ENCODE results near the gene STX16.

Gene STX16

DNA sequence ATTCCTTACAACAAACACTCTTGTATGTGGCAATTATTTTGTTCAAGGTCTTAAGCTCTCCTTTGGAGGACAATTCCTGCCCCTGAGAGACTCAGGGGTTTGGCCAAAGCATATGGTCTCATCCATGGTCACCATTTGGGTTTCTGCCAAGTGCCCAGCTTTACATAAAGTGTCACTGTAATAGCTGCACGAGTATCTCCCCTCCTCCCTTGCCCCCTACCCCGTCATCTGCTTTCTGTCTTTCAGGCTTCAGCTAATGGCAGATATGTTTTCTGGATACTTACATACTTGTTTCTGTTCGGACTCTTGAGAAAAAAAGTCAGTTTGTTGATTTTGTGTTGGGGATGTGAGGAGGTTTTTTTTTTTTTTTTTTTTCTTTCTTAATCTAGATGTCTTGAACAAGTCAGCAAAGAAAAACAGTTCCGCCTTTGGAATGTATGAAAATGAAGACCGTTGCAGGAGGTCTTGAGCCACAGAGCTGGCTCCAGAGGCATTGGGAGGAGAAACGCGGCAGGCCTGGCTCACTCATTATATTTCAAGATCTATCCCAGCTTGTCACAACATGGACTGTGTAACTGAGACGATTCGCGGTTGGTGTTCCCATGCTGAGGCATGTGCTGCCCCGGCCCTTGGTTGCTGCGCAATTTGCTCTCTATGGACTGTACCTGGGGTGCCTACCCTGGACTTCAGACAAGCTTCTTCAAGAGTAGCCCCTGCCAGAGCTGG is 32.6 kb upstream of the STX16 start:
- no peak for DNase-seq (ENCODE audit: low read depth in 2 of 2)

- no peak for DNase-seq (ENCODE audit: low read depth in 2 of 2)
Measured at GRCh38 chr20:58619077-58619863, 31.8 kb upstream of the STX16 start.

DNA sequence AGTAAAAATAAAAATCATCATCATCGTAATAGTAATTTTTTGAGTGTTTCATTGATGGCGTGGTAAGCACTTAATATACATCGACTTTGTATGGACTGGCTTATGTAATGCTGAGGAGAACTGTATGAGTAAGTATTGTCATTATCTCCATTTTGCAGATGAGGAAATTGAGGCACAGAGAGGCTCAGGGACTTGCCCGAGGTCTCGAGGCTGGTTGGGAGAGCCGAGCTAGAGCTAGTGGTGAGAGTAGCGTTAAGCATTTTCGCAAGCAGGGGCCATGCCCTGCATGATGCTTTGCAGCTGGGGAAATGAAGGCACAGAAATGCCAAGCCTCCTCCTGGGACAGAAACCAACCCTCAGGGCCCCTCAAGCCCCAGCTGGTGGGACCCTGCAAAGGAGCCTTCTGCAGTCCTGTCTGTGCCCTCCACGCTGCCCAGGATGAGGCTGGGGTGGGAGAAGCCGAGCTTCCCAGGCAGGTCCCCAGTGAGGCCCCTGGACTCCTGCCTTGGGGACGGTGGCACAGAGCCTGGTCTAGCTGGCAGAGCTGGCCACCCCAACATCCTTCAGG is 31.1 kb upstream of the STX16 start:
- DNase-seq (ENCODE audit: low read depth in 2 of 2): no peak

- DNase-seq (ENCODE audit: low read depth in 2 of 2): no peak
Measured at GRCh38 chr20:58621906-58622548, 29.1 kb upstream of the STX16 start.

DNA sequence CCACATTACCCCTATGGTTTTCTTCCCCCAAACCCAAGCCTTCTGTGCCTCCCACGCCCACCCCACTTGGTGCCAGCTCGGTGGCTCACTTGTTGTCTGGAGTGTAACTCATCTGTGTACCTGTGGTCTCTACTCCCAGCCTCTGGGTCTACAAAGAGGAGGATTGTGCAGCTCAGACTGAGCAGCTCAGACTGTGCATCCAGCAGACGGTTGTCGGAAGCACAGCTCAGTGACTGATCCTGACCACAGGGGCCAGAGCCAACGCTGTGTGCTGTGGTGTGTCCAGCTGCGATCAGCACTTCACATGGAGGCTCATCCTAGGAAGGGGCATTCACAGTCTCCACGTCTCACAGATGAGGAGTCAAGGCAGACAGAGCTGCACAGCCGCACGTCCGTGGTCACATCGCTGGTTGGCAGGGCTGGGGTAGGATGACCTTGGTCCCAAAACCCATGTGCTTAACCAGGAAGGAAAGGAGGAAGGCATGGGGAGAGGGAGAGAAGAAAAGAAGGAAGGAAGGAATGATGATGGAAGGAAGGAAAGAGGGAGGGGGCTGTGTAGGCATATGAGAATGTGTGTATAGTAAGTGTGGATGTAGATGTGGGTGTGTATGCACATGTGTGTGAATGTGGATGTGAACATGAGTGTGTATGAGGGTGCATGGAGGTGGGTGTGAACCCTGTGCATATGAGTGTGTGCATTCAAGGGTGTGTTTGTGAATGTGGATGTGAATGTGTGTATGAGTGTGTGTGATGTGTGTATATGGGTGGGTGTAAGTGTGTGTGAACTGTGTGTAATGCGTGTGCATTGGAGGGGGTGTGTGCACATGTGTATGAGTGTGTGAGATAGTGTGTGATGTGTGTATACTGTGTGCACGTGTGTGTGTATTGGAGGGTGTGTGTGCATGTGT is 28.2 kb upstream of the STX16 start:
- DNase-seq (ENCODE audit: low read depth in 2 of 2): no peak

DNA sequence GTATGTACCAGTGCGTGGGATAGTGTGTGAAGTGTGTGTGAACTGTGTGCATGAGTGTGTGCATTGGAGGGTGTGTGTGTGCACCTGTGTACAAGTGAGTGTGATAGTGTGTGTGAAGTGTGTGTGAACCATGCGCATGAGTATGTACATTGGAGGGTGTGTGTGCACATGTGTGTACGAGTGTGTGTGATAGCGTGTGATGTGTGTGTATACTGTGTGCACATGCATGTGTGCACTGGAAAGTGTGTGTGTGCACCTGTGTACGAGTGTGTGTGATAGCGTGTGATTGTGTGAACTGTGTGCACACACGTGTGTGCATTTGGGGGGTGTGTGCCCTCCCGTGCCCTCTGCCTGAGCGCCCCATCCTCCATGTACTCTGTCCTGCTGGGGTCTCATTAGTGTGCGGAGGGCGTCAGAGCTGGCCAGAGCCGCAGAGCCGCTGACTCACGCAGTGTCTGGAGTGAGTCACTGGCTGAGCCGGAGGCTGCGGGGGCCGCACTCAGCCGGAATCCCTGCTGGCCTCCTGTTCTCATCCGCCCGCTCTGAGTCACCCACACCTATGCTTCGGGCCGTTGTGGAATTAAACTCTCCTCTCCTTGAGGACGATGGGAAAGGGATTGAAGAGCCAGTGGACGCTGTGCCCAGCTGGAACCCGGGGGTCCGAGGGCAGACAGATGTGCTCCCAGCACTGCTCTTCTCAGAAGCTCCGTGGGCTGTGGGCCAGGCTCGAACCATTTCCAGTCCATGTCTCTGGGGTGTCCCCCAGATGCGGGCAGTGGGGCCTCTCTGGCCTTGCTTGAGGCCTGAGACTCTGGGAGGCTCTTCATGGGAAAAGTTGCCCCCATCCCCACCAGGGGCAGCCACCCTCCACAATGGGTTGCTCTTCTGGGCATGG is 27.3 kb upstream of the STX16 start:
- DNase-seq (ENCODE audit: low read depth in 2 of 2): no peak

DNA sequence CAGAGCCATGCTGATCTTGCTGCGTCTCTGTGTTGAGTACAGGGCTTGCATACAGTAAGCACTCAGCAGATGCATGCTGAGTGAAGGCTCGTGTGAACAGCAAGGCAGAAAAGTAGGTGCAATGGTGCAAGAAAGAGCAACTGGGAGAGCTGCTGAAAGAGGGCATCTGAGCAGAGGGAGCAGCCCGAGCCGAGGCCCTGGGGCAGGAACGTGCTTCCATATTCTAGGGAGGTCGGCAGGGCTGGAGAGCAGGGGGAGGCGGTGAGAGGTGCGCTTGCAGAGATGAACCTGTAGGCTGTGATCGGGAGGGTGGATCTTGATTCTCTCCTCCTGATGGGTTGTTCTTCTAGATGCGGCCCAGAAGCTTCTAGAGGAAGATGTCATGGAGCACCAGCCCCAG is 26.4 kb upstream of the STX16 start:
- DNase-seq (ENCODE audit: low read depth in 2 of 2): no peak

DNA sequence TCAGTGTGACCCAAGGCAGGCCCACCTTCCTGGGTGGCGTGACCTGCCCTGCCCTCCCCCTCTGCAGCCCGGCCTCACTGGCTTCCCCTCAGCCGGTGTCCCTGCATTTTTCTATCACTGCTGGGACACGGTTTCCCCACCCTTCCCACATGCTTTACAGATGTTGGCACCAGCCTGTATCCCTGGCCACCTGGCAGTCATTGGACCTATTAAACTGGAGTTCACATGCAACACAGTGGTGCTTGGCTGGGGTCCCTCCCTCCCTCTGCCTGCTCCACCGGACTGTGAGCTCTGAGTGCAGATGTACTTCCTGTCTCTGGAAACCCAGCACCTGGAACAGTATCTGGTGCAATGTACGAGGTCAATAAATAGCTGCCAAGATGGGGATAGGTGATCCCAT is 25.5 kb upstream of the STX16 start:
- no peak for DNase-seq (ENCODE audit: low read depth in 2 of 2)

DNA sequence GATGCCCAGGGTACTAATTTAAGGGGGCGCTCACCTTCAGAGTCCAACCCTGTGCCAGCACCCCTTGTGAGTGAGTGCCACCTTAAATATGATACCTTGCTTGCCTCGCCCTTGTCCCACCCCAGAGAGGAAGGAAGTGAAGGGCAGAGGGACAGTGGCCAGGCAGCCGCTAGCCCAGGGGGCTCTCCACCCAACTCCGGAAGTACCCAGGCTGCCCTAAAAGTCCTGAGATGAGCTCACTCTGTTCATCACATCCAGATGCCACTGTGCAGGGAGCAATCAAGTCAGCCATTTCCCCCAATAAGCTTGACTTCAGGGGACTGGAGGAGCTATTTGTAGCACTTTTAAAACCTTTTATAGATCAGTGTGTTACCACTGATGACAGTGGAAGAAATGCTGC is 25.0 kb upstream of the STX16 start:
- DNase-seq (ENCODE audit: low read depth in 2 of 2): no peak

GRCh38 chr20:58627212-58628072 is 23.6 kb upstream of the STX16 start:
- no peak for DNase-seq (ENCODE audit: low read depth in 2 of 2)

- no peak for DNase-seq (ENCODE audit: low read depth in 2 of 2)
Measured at GRCh38 chr20:58628491-58629214, 22.4 kb upstream of the STX16 start.

- DNase-seq (ENCODE audit: low read depth in 2 of 2): no peak
Measured at GRCh38 chr20:58629215-58629580, 21.9 kb upstream of the STX16 start.

DNA sequence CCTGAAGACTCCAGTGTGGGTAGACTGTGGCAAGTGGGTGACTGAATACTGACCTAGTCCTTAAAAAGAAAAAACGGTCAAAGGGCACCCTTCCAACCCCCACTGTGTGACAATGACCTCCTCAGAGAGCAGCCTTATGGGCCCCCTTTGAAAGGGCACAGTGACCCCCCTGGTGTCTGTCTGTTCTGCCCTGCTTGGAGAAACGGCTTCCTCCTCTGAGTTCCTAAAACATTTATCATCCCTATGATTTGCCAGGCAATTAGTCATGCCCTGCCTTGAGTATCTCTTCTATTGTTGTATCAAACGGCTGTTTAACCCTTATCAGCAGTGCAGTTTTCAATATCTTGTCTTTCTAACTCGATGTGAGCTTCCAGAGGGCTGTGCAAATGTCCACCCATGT is 21.0 kb upstream of the STX16 start:
- DNase-seq (ENCODE audit: low read depth in 2 of 2): no peak

DNA sequence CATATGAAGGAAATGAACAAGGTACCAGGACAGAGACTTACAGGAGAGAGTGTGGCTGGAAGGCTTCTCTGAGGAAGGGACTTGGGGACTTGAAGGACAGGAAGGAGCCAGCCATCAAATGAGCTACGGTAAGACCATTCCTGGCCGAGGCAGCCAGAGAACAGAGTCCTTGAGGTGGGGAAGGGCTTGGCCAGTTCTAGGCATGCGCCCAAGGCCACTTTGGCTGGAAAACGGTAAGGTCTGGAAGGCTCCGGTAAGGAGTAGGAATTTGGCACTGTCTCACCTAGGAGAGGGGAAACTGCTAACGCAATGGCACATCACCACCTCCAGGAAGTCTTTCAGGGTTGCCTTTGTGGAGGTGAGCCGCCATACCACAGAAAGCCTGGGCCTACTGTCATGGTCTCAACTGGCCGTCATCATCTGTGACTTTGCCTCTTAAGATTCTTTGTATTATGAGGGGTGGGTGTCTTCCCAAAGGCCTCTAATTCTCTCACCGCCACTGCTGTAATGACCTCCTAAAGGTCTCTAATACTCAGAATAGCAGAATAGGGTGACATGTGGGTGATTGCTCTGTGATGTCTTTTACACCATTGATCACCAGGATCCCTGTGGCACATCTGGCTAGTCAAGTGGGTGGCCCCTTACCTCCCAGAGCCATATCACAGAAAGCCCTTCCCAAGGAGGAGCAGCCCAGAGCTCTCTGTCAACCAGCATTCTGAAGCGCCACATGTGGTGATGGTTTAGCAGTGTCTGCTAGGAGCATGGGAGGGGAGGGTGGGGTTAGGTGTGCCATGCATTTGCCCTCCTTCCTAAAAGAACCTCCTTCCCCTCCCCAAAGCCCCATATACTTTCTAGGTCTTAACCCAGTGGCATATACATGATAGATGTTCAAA is 17.7 kb upstream of the STX16 start:
- DNase-seq (ENCODE audit: low read depth in 2 of 2): no peak

DNA sequence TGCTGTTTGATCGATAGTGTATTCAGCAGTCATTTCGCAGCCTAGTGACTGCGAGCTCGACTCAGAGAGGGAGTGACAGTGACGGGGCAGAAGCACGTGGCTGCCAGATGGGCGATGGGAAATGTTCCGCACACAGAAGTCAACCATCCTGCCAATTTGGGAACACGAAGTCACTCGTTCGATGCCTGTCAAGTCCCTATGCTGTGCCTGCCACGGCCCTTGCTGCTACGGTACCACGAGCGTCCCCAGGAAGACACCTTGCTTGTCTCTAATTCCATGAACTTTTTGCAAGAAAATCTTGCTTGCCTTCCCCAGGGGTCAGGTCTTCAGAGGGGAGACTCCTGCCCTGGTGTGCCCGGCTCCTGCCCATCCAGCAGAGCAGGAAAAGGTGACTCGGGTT is 17.0 kb upstream of the STX16 start:
- DNase-seq (ENCODE audit: low read depth in 2 of 2): no peak

DNA sequence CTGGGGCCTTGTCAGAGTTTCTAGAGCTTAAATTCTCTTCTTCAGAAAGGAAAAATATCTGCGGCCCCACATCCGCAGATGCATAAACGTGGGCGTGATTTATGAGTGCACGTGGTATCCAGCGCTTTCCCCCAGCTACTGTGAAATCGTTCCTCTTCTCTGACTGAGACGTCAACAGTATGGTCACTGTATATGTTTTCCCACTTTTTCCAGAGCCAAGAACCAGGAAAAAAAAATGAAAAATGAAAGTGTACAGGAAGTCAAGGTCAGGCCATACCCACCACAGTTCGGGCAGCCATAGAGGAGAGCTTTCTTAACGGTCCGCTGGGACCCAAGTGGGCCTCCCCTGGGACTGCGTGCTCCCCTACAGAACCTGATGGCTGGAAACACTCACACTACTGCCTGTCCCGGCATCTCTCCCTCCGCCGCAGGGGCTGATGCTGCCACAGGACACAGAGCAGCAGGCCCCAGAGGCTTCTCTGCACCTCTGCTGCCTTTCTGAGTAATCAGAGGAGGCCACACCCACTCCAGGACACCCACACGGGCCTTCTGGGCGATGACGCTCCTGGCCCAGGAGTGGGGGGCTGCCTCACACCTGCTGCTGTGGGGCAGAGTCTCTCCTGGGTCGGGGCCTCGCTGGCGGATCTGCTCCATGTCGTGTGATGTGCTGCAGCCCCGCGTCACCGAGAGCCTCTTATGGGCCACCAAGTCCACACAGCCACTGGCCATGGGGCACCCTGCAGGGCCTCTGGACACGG is 16.4 kb upstream of the STX16 start:
- DNase-seq (ENCODE audit: low read depth in 2 of 2): peak in 1 of 2 donors; percentile 35

DNA sequence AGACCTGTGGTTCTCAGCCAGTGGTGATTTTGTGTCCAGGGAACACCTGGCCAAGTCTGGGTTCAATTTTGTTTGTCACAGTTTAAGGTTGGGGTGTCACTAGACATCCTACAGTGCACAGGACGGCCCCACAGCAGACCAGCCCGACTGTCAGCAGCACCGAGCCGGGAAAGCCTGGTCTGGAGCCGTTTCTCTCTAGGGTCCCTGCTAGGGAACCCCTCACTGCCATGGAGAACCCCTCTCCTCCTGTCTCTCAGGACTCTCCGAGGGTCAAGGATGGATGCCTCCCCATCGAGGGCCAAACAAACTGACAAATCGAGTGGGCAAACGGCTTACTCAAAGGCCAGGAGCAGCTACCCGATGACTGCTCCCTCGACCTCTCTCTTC is 15.8 kb upstream of the STX16 start:
- no peak for DNase-seq (ENCODE audit: low read depth in 2 of 2)
